GM12873 (cell line): ENCODE results near the gene CACNG5.

Experiments
- CTCF ChIP-seq: IDR thresholded peaks from 2 replicates; pipeline ENCODE4 v1.5.1; 2012; ENCODE audit warnings: low read depth, mild to moderate bottlenecking, moderate library complexity, low read length, control low read depth; ENCODE audit not compliant: insufficient read depth; ENCODE audit errors: missing control alignments

Gene CACNG5

GRCh38 chr17:66904760-66905624 is 70.1 kb downstream of the CACNG5 start:
- no peak for TF ChIP-seq CTCF

- peak; percentile 92 for TF ChIP-seq CTCF
These were observed 71.7 kb downstream of the CACNG5 start for GRCh38 chr17:66906321-66907278.

- TF ChIP-seq CTCF = no peak
These were observed 75.0 kb downstream of the CACNG5 start for GRCh38 chr17:66909804-66910373.

- TF ChIP-seq CTCF = no peak
These were observed 75.9 kb downstream of the CACNG5 start for GRCh38 chr17:66910651-66911285.

GRCh38 chr17:66915204-66915611 is 80.3 kb downstream of the CACNG5 start:
- no peak for TF ChIP-seq CTCF

- TF ChIP-seq CTCF = no peak
These were observed 80.9 kb downstream of the CACNG5 start for GRCh38 chr17:66915792-66916191.
